PFSK-1 (cell line): Measurements from ENCODE around the gene RALGDS.

Experiments used
- POLR2AphosphoS5 ChIP-seq: IDR thresholded peaks from 2 replicates; pipeline ENCODE4 v1.6.1; 2012; ENCODE audit warnings: low read depth, mild to moderate bottlenecking, control low read depth, low read length, moderate library complexity
- SIN3A ChIP-seq: IDR thresholded peaks from 2 replicates; pipeline ENCODE4 v1.6.1; 2012; ENCODE audit warnings: mild to moderate bottlenecking, low read length, moderate library complexity, borderline replicate concordance; ENCODE audit not compliant: insufficient read depth

- no peak for TF ChIP-seq POLR2AphosphoS5
- no peak for TF ChIP-seq SIN3A
Measured at GRCh38 chr9:133088756-133089155, 32.3 kb downstream of the RALGDS start.
